Tibial artery (tissue), 4 donors: Measurements from ENCODE around the gene FBRSL1.
A peak's percentile ranks its signal among the peaks of the same experiment; 100 is the strongest.

Experiments
- DNase-seq, 2 donors: peaks; one replicate each; pipeline ENCODE4 v3.0.0-alpha.2; 2019
- H3K27ac ChIP-seq, 2 donors: fragments of 200-600 bp; sonication (generic) in 1 of 2; 1 replicate in 1 of 2; 2 replicates in 1 of 2; pipeline ENCODE4 v1.5.1; 2018 to 2019; ENCODE audit warnings: mild to moderate bottlenecking in 1 of 2
- H3K27me3 ChIP-seq, 2 donors: fragments of 200-600 bp; sonication (generic) in 1 of 2; one replicate each; pipeline versions ENCODE4 v1.5.1 to v1.6.0; 2016 to 2019
- H3K36me3 ChIP-seq, 3 donors: fragments of 200-600 bp; sonication (generic) in 2 of 3; one replicate each; pipeline ENCODE4 v1.5.1; 2016 to 2019; ENCODE audit warnings: mild to moderate bottlenecking in 2 of 3
- H3K4me1 ChIP-seq, 4 donors: fragments of 200-600 bp; sonication (generic) in 2 of 4; 1 replicate in 3 of 4; 2 replicates in 1 of 4; pipeline ENCODE4 v1.5.1; 2016 to 2019
- H3K4me3 ChIP-seq, 2 donors: fragments of 200-600 bp; sonication (generic) in 1 of 2; 1 replicate in 1 of 2; 2 replicates in 1 of 2; pipeline ENCODE4 v1.5.1; 2018 to 2019; ENCODE audit warnings: mild to moderate bottlenecking in 2 of 2
- H3K9me3 ChIP-seq, 3 donors: fragments of 200-600 bp; sonication (generic) in 1 of 3; one replicate each; pipeline ENCODE4 v1.5.1; 2016 to 2019
- intact Hi-C: fragments of 100-400 bp; cut with DNase I; formaldehyde crosslinking; loops from one replicate; pipeline ENCODE4 v1.15.0; 2023; ENCODE audit warnings: low total_unique reads
- TF ChIP-seq, protein P1 (sequence below), 2 experiments: fragments of 200-600 bp in 1 of 2; fragments of 450-650 bp in 1 of 2; IDR thresholded peaks; one replicate each; pipeline ENCODE4 v1.5.1; 2017 to 2019; ENCODE audit warnings: antibody characterized with exemption in 2 of 2, mild to moderate bottlenecking in 1 of 2, moderate library complexity in 1 of 2

Gene FBRSL1

DNA sequence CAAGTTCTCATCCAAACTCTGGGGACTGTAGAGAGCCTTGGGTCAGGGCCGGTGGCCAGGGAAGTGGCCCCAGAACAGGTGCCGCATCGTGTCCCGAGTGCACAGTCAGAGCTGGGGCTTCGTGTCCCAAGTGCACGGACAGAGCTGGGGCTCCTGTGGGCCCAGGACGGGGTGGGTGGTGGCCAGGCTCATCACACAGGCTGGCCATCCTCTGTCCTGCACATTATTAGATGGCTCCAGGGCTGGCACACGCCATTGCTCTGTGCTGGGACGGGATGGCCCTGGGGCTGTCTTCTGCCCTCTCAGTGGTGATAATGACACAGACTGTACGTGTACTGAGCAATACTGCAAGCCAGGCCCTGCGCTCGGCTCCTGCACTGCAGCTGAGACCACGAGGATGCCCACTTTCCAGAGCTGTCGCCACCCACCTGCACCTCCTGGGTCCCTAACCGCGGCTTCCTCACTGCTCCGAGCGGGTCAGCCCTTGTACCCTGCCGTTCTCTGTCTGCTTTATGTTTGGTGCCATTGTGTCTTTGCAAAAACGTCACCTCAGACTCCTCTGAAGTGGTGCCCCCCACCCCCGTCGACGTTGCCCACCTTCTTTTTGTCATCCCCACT is 1.9 kb downstream of the FBRSL1 start:
- peaks cover 0 to 5% (median 0%) of the 10 kb centered on the region in 3 donors for H3K36me3 ChIP-seq
- peak overlapping the region; percentile 75 to 81 for H3K4me3 ChIP-seq
- H3K4me1 ChIP-seq = peaks cover 0 to 70% (median 60%) of the 10 kb centered on the region in 4 donors
- no peaks in the 10 kb centered on the region for H3K27me3 ChIP-seq
- no peak for DNase-seq
- H3K9me3 ChIP-seq = no peaks in the 10 kb centered on the region
- no peak overlapping the region for H3K27ac ChIP-seq
- TF ChIP-seq, protein P1, sequence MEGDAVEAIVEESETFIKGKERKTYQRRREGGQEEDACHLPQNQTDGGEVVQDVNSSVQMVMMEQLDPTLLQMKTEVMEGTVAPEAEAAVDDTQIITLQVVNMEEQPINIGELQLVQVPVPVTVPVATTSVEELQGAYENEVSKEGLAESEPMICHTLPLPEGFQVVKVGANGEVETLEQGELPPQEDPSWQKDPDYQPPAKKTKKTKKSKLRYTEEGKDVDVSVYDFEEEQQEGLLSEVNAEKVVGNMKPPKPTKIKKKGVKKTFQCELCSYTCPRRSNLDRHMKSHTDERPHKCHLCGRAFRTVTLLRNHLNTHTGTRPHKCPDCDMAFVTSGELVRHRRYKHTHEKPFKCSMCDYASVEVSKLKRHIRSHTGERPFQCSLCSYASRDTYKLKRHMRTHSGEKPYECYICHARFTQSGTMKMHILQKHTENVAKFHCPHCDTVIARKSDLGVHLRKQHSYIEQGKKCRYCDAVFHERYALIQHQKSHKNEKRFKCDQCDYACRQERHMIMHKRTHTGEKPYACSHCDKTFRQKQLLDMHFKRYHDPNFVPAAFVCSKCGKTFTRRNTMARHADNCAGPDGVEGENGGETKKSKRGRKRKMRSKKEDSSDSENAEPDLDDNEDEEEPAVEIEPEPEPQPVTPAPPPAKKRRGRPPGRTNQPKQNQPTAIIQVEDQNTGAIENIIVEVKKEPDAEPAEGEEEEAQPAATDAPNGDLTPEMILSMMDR (IDR thresholded peaks at IDR 0.05) = no peak
- intact Hi-C loops = loop anchor here (5.0 kb wide), 1 partner anchor 600 kb away; the partner anchor contains the start of gene ULK1

DNA sequence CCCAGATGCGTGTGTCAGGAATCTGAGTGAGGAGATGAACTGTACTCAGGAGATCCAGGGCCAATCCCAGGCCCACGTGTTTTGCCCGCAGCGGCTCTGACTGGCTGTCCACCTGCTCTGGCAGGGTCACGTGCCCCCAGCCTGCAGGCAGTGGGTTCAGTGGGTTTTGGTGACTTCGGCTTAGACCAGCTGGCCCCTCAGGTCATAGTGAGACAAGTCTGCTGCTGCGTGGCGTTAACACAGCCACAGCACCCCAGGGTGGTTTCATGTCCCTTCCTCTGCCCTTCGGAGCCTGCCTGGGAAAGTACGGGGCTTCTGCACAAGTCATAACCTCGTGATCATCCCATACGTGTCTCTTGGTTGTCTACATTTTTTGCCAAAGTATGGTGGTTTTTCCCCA is 2.6 kb downstream of the FBRSL1 start:
- H3K9me3 ChIP-seq = no peaks in the 10 kb centered on the region
- H3K36me3 ChIP-seq = peaks cover 0 to 5% (median 0%) of the 10 kb centered on the region in 3 donors
- no peak overlapping the region for H3K27ac ChIP-seq
- DNase-seq = no peak
- H3K27me3 ChIP-seq = no peaks in the 10 kb centered on the region
- peaks cover 0 to 77% (median 64%) of the 10 kb centered on the region in 4 donors for H3K4me1 ChIP-seq
- TF ChIP-seq, protein P1 (IDR thresholded peaks at IDR 0.05) = no peak
- intact Hi-C loops = loop anchor here (5.0 kb wide), 1 partner anchor 600 kb away; the partner anchor contains the start of gene ULK1
- no peak overlapping the region for H3K4me3 ChIP-seq

DNA sequence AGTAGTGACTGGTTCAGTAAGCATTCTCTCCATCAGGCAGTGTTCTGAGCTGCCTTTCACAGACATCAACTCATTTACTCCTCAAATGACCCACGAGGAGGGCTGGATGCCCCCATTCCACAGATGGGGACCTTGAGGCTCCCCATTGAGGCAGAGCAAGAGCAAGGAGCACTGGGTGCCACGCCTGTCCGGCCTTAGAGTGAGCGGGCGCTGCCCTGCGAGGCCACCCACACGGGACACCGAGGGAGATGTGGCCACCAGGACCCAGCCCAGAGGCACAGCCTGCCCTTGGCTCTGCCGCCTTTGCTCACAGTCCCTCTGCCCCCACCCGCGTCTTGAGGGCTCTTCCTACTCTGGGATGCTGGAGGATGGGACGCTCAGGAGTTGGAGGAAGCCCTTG is 3.0 kb downstream of the FBRSL1 start:
- no peaks in the 10 kb centered on the region for H3K27me3 ChIP-seq
- no peak overlapping the region for H3K4me3 ChIP-seq
- H3K4me1 ChIP-seq = peaks cover 0 to 81% (median 65%) of the 10 kb centered on the region in 4 donors
- no peak overlapping the region for H3K27ac ChIP-seq
- H3K9me3 ChIP-seq = no peaks in the 10 kb centered on the region
- TF ChIP-seq, protein P1 (IDR thresholded peaks at IDR 0.05) = no peak
- intact Hi-C loops = loop anchor here (5.0 kb wide), 1 partner anchor 601 kb away; the partner anchor contains the start of gene ULK1
- H3K36me3 ChIP-seq = peaks cover 0 to 5% (median 0%) of the 10 kb centered on the region in 3 donors
- DNase-seq = no peak

DNA sequence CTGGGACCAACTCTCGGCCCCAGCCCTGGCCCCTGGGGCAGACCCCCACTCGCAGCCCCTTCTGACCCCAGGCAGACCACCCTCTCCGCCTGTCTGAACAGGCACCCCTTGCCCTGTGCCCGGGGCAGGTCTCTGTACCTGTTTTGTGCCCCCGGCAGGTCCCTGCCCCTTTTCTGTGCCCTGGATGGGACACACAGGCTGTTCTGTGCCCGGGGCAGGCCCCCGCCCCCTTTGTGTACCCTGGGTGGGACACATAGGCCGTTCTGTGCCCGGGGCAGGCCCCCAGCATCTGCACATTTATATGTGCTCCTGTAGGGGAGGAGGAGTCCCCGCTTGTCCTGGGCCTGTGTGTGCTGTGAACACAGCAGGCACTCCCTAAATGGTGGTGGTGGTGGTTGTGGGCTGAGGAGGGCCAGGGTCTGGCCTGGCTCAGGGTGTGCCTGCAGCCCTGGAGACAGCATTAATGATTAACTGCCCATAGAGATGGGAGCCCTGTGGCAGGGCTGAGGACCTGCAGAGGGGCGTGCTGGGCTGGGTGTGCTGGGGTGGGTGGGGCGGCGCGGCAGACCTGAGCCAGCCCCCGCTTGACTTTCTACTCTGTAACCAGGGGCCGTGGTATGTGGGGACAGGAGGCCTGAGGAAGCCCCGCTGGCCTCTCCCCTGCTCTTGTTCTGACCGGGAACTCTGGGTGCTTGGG is 3.7 kb downstream of the FBRSL1 start:
- Histone ChIP-seq H3K9me3 (no peaks in the 10 kb centered on the region), H3K4me1 (peaks cover 0 to 85% (median 68%) of the 10 kb centered on the region in 4 donors), H3K4me3 (no peak overlapping the region), H3K36me3 (peaks cover 0 to 5% (median 0%) of the 10 kb centered on the region in 3 donors), H3K27ac (no peak overlapping the region), H3K27me3 (no peaks in the 10 kb centered on the region)
- no peak for DNase-seq
- TF ChIP-seq, protein P1 (IDR thresholded peaks at IDR 0.05) = no peak
- intact Hi-C loops = loop anchor here (5.0 kb wide), 1 partner anchor 601 kb away; the partner anchor contains the start of gene ULK1

DNA sequence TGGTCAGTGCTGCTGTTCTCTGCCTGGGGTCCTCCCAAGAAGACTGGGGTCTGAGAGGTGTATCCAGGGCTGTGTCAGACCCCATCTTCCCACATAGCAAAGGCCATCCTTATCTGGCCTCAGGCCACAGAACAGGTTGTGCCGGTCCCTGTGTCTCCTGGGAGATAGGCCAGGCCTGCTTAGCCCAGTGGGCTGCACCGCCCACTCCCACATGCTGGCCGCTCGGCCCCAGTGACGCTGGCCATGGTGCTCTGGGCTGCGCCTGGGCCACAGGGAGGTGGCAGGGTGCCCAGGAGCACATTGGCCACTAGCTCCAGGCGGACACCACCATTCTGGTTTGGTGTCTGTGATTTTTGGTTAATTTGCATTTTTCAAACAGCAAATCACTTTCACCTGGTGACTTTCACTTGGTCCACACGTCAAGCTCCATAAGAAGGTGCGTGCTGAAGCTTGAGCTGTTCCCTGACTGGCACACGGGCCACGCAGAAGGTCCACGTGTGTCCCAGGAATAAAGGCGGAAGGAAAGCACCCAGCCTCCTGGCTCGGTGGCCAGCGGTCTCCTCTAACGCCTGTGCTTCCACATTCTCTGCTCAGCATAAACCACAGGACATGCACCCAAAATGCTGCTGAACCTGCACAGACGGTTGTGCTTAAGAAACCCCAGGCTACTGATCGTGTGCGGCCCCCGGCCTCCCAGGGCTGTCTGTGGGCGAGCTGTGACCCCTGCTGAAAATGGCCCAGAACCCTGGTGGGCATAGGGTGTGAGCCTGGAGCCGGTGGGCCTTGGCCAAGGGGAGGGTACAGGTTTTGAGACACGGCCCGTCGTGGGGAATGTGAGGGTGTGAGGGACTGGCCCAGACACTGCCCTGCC is 4.6 kb downstream of the FBRSL1 start:
- Histone ChIP-seq H3K36me3 (peaks cover 0 to 5% (median 0%) of the 10 kb centered on the region in 3 donors), H3K4me3 (no peak overlapping the region), H3K27ac (no peak overlapping the region), H3K27me3 (no peaks in the 10 kb centered on the region), H3K4me1 (peaks cover 0 to 85% (median 66%) of the 10 kb centered on the region in 4 donors), H3K9me3 (no peaks in the 10 kb centered on the region)
- no peak for DNase-seq
- intact Hi-C loops = loop anchor here (5.0 kb wide), 1 partner anchor 602 kb away; the partner anchor contains the start of gene ULK1
- TF ChIP-seq, protein P1 (IDR thresholded peaks at IDR 0.05) = no peak
